Activated CD8-positive, alpha-beta memory T cell treated with anti-CD3 and anti-CD28 coated beads, Interleukin-2, amount 50 U/mL, for 48 hours (primary cell): ENCODE measurements around the gene CCNK.

Experiments used
- DNase-seq: peaks from one replicate; pipeline ENCODE4 v3.0.0-alpha.2; 2020

The CCNK gene

GRCh38 chr14:99538733-99539132, 57.5 kb downstream of the CCNK start:
- no peak for DNase-seq

- no peak for DNase-seq
Observed at GRCh38 chr14:99539491-99539890, 58.3 kb downstream of the CCNK start.

GRCh38 chr14:99540196-99541032, 59.2 kb downstream of the CCNK start:
- DNase-seq: no peak

GRCh38 chr14:99541211-99541610, 60.0 kb downstream of the CCNK start:
- no peak for DNase-seq

GRCh38 chr14:99541677-99542470, 60.7 kb downstream of the CCNK start:
- no peak for DNase-seq

- no peak for DNase-seq
Observed at GRCh38 chr14:99542566-99542965, 61.4 kb downstream of the CCNK start.

- DNase-seq: no peak
Observed at GRCh38 chr14:99543370-99543769, 62.2 kb downstream of the CCNK start.

GRCh38 chr14:99543985-99544384, 62.8 kb downstream of the CCNK start:
- DNase-seq: no peak

GRCh38 chr14:99544991-99545390, 63.8 kb downstream of the CCNK start:
- DNase-seq: no peak

- no peak for DNase-seq
Observed at GRCh38 chr14:99545586-99545985, 64.4 kb downstream of the CCNK start.

GRCh38 chr14:99546234-99546879, 65.1 kb downstream of the CCNK start:
- no peak for DNase-seq

GRCh38 chr14:99548255-99548654, 67.0 kb downstream of the CCNK start:
- DNase-seq: no peak

- DNase-seq: no peak
Observed at GRCh38 chr14:99548871-99549515, 67.8 kb downstream of the CCNK start.

- DNase-seq: no peak
Observed at GRCh38 chr14:99549684-99550083, 68.5 kb downstream of the CCNK start.

- DNase-seq: no peak
Observed at GRCh38 chr14:99550387-99550992, 69.3 kb downstream of the CCNK start.

GRCh38 chr14:99551034-99551922, 70.1 kb downstream of the CCNK start:
- DNase-seq: no peak

GRCh38 chr14:99552021-99552553, 70.9 kb downstream of the CCNK start:
- DNase-seq: no peak

GRCh38 chr14:99552572-99553216, 71.5 kb downstream of the CCNK start:
- no peak for DNase-seq

- DNase-seq: no peak
Observed at GRCh38 chr14:99554184-99554583, 73.0 kb downstream of the CCNK start.

- DNase-seq: no peak
Observed at GRCh38 chr14:99554757-99555531, 73.7 kb downstream of the CCNK start.
